HepG2 (cell line): ENCODE data around the gene MIA2. TPM values are rescaled to one million over a fixed set of nuclear protein-coding genes. Genes with fewer than 3 reads are reported as not detected.

Experiments used
- ATAC-seq: fragments of 200-7000 bp; cut with Tn5 transposase; 3 replicates; pipeline ENCODE4 v1.9.1; 2020; ENCODE audit warnings: mild to moderate bottlenecking, moderate library complexity
- BruUV-seq: library from RNA; stranded (reverse); fragments of 400-500 nt; replicated peaks from 2 replicates; lab custom pipeline; 2021; lab: Mats Ljungman, UMichigan
- CTCF ChIA-PET: fragments of 300-600 bp; formaldehyde crosslinking; extraction: SDS; loops from one replicate; lab custom pipeline; 2021; ENCODE audit warnings: low total read pairs, inconsistent platforms, low intra/inter-chr PET ratio; lab: Yijun Ruan, JAX
- POLR2A ChIA-PET: fragments of 350-600 bp; sonication (Branson Sonifier 250); formaldehyde crosslinking; loops from one replicate; lab custom pipeline; 2020; ENCODE audit warnings: antibody characterized with exemption, inconsistent platforms; lab: Yijun Ruan, JAX
- DNase-seq: peaks from one replicate; pipeline ENCODE4 v3.0.0-alpha.2; 2015; ENCODE audit warnings: low spot score
- FAIRE-seq: peaks from 3 replicates; lab custom pipeline; 2011; peaks lifted over from hg19 to GRCh38; lab: Jason Lieb, UNC
- H2AFZ ChIP-seq: one replicate; pipeline ENCODE4 v1.6.1; 2011; ENCODE audit warnings: low read length, inconsistent platforms
- H3K27ac ChIP-seq: fragments of 300-600 bp; 3 replicates; pipeline ENCODE4 v1.8.0; 2011; ENCODE audit warnings: mixed run types, mild to moderate bottlenecking, mixed read lengths, low read length, inconsistent platforms; ENCODE audit not compliant: insufficient read depth; ENCODE audit errors: extremely low read length
- H3K27me3 ChIP-seq, 2 experiments: fragments of 200-600 bp in 1 of 2; 2 replicates in 1 of 2; 3 replicates in 1 of 2; pipeline versions ENCODE4 v1.6.0 to v1.8.0; 2011; ENCODE audit warnings: low read length in 2 of 2, mild to moderate bottlenecking in 2 of 2, moderate library complexity in 2 of 2, inconsistent platforms in 1 of 2; ENCODE audit not compliant: insufficient read depth in 2 of 2, control insufficient read depth in 1 of 2
- H3K36me3 ChIP-seq, 2 experiments: fragments of 200-600 bp in 1 of 2; replicated peaks in 1 of 2; 2 replicates in 1 of 2; 3 replicates in 1 of 2; pipeline versions ENCODE4 v1.5.1 to v1.8.0; 2011; ENCODE audit warnings: low read length in 2 of 2, inconsistent platforms in 1 of 2; ENCODE audit not compliant: insufficient read depth in 2 of 2, control insufficient read depth in 1 of 2
- H3K4me1 ChIP-seq: 2 replicates; pipeline ENCODE4 v1.5.1; 2012; ENCODE audit warnings: low read length, inconsistent platforms; ENCODE audit not compliant: insufficient read depth
- H3K4me2 ChIP-seq: 2 replicates; pipeline ENCODE4 v1.6.0; 2011; ENCODE audit warnings: low read depth, low read length, inconsistent platforms
- H3K4me3 ChIP-seq, 3 experiments: fragments of 200-600 bp in 1 of 3; sonication (generic), shearing (Covaris generic) in 1 of 3; replicated peaks in 1 of 3; 2 replicates each; pipeline ENCODE4 v1.5.1; 2011 to 2016; ENCODE audit warnings: low read length in 3 of 3, inconsistent platforms in 2 of 3, low read depth in 2 of 3, mild to moderate bottlenecking in 2 of 3, control low read depth in 1 of 3, mixed read lengths in 1 of 3; ENCODE audit not compliant: insufficient read depth in 1 of 3
- H3K79me2 ChIP-seq: one replicate; pipeline ENCODE4 v1.6.1; 2011; ENCODE audit warnings: low read length, inconsistent platforms; ENCODE audit not compliant: insufficient read depth
- H3K9ac ChIP-seq: 2 replicates; pipeline ENCODE4 v1.6.0; 2011; ENCODE audit warnings: mild to moderate bottlenecking, low read depth, low read length, inconsistent platforms; ENCODE audit not compliant: insufficient read depth
- H3K9me3 ChIP-seq: 2 replicates; pipeline ENCODE4 v1.5.1; 2012; ENCODE audit warnings: mild to moderate bottlenecking, low read length
- H4K20me1 ChIP-seq: 2 replicates; pipeline ENCODE4 v1.6.0; 2011; ENCODE audit warnings: inconsistent platforms, mild to moderate bottlenecking, low read length, moderate library complexity; ENCODE audit not compliant: insufficient read depth
- NCOA2 ChIP-seq: sonication (generic); formaldehyde crosslinking; IDR thresholded peaks from 2 replicates; pipeline ENCODE4 v1.8.0; 2022; ENCODE audit warnings: inconsistent platforms
- NRL ChIP-seq: sonication (generic); formaldehyde crosslinking; IDR thresholded peaks from 2 replicates; pipeline ENCODE4 v1.5.0; 2020; ENCODE audit warnings: missing genetic modification reagents, mild to moderate bottlenecking, moderate library complexity, borderline replicate concordance
- ZBTB1 ChIP-seq: sonication (generic); formaldehyde crosslinking; IDR thresholded peaks from 2 replicates; pipeline ENCODE4 v1.4.0; 2020; ENCODE audit warnings: missing genetic modification reagents, borderline replicate concordance
- ZBTB34 ChIP-seq: sonication (generic); formaldehyde crosslinking; IDR thresholded peaks from 2 replicates; pipeline ENCODE4 v1.8.0; 2022; ENCODE audit warnings: mild to moderate bottlenecking, missing genetic modification reagents
- ZNF33A ChIP-seq: sonication (generic); formaldehyde crosslinking; IDR thresholded peaks from 2 replicates; pipeline ENCODE4 v1.5.1; 2020; ENCODE audit warnings: missing genetic modification reagents, mild to moderate bottlenecking, moderate library complexity, borderline replicate concordance
- ZNF510 ChIP-seq: sonication (generic); formaldehyde crosslinking; IDR thresholded peaks from 2 replicates; pipeline ENCODE4 v1.4.0; 2020; ENCODE audit warnings: low read depth, mild to moderate bottlenecking, missing genetic modification reagents
- ZNF543 ChIP-seq: sonication (generic); formaldehyde crosslinking; IDR thresholded peaks from 2 replicates; pipeline ENCODE4 v1.4.0; 2020; ENCODE audit warnings: mild to moderate bottlenecking, missing genetic modification reagents
- ZNF790 ChIP-seq: sonication (generic); formaldehyde crosslinking; IDR thresholded peaks from 2 replicates; pipeline ENCODE4 v1.8.0; 2022; ENCODE audit warnings: missing genetic modification reagents, mild to moderate bottlenecking, borderline replicate concordance
- ZUFSP ChIP-seq: sonication (generic); formaldehyde crosslinking; IDR thresholded peaks from 2 replicates; pipeline ENCODE4 v1.9.0; 2021; ENCODE audit warnings: missing genetic modification reagents, mild to moderate bottlenecking, borderline replicate concordance
- WGBS: methylation state at CpG from one replicate; pipeline ENCODE4 v1.1.6; 2017; ENCODE audit warnings: low lambda C conversion rate; 5-methylcytosine and 5-hydroxymethylcytosine counted together
- in situ Hi-C: cut with HindIII; loops from 2 replicates; pipeline ENCODE4 v1.10.0; 2017; ENCODE audit warnings: low pct_unique_long_range_greater_than_20kb; ENCODE audit not compliant: extremely low pct_ligation_motif_present
- intact Hi-C: fragments of 100-400 bp; cut with micrococcal nuclease; formaldehyde crosslinking; loops from one replicate; pipeline ENCODE4 v1.10.0; 2022; ENCODE audit not compliant: unreplicated experiment
- polyA plus RNA-seq, 8 experiments: library from polyadenylated mRNA; depleted of rRNA in 3 of 8; stranded (reverse) in 7 of 8; unstranded in 1 of 8; fragments of >200 nt; fragmentation: Illumina TruSeq in 4 of 8; extraction: Trizol in 4 of 8; gene quantifications; 2 replicates each; pipeline versions ENCODE4 v1.2.1 to v1.2.3, GENCODE V29; 2011 to 2016; ENCODE audit warnings: low read depth in 4 of 8, missing spikeins in 1 of 8, mixed read lengths in 1 of 8; ENCODE audit not compliant: insufficient read depth in 1 of 8
- total RNA-seq, 5 experiments: library from RNA; depleted of rRNA; stranded (reverse); fragments of >200 nt; fragmentation: Illumina TruSeq; extraction: Trizol; gene quantifications; 2 replicates each; pipeline ENCODE4 v1.2.3, GENCODE V29; 2016; ENCODE audit warnings: low read depth in 1 of 5
- TF ChIP-seq, protein P1 (sequence below): sonication (generic); formaldehyde crosslinking; IDR thresholded peaks from 2 replicates; pipeline ENCODE4 v1.4.0; 2020; ENCODE audit warnings: mild to moderate bottlenecking, missing genetic modification reagents, borderline replicate concordance

Gene MIA2
- total and polyA plus RNA-seq, 2 of the 13 experiments (the other 11 are each of a cell fraction or from before 2014, with no cell fraction given) = 134 to 158 TPM

GRCh38 chr14:39318574-39318973 lies 84.9 kb downstream of the MIA2 start:
- DNase-seq = no peak
- ATAC-seq = no peak
- 0 out of 2 replicates have a peak, but pooled peaks have one; percentile 15 for TF ChIP-seq NCOA2 (CRISPR knock-in tag)
- TF ChIP-seq ZBTB34 (CRISPR knock-in tag) = no peak
- TF ChIP-seq, all 625 proteins: peak for 1
- H3K27ac ChIP-seq = no peak overlapping the region
- in situ Hi-C loops (no loop called here), intact Hi-C loops (no loop called here)
- H3K36me3 ChIP-seq = peaks cover 25 to 70% of the 10 kb centered on the region in 2 experiments
- H3K4me3 ChIP-seq = no peak overlapping the region
- no peak overlapping the region for H3K9ac ChIP-seq
- H2AFZ ChIP-seq = no peak overlapping the region
- ChIA-PET CTCF (no interaction called here), POLR2A (interaction anchor here (1.0 to 1.9 kb wide), 3 partner anchors 86 to 148 kb away, joined by 3 to 6 read pairs (median 3); partner anchors contain the start of genes FBXO33 and TRAPPC6B)
- FAIRE-seq = no peak
- WGBS = 95% methylated on average over 2 of the region's 2 CpGs
- H4K20me1 ChIP-seq = no peaks in the 10 kb centered on the region
- no peak overlapping the region for H3K4me2 ChIP-seq
- BruUV-seq = no TSS peak
- no peaks in the 10 kb centered on the region for H3K9me3 ChIP-seq
- no peaks in the 10 kb centered on the region for H3K27me3 ChIP-seq
- H3K79me2 ChIP-seq = no peaks in the 10 kb centered on the region
- peaks cover 14% of the 10 kb centered on the region for H3K4me1 ChIP-seq

DNA sequence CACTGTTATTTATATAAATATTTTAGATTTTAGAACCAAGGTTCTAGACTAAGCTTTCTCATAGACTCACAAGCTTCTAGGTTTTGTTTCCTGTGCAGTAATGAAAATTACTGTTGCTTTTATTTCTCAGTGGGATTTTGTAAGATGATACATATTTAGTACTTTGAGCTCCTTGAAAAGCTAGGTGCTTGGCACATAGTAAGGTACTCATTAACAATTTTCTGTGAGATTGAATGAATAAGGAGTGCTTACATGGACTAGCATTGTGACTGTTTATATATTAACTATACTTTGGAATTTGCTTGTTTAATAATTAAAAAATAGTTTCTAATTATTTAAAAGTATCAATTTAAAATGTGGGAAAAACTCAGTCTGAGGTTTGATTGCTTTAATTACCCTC lies 85.7 kb downstream of the MIA2 start:
- Histone ChIP-seq H3K4me1 (peaks cover 14% of the 10 kb centered on the region), H3K36me3 (peaks cover 24 to 70% of the 10 kb centered on the region in 2 experiments), H3K4me2 (no peak overlapping the region), H3K27ac (no peak overlapping the region), H3K79me2 (no peaks in the 10 kb centered on the region), H3K9me3 (no peaks in the 10 kb centered on the region), H2AFZ (no peak overlapping the region), H3K9ac (no peak overlapping the region), H3K4me3 (no peak overlapping the region), H4K20me1 (no peaks in the 10 kb centered on the region), H3K27me3 (no peaks in the 10 kb centered on the region)
- POLR2A ChIA-PET = interaction anchor here (1.0 to 1.9 kb wide), 3 partner anchors 87 to 149 kb away, joined by 3 to 6 read pairs (median 3); partner anchors contain the start of genes FBXO33 and TRAPPC6B
- in situ Hi-C loops (no loop called here), intact Hi-C loops (no loop called here)
- BruUV-seq = no TSS peak
- CTCF ChIA-PET = no interaction called here
- DNase-seq (no peak), FAIRE-seq (no peak), ATAC-seq (no peak)
- TF ChIP-seq ZNF33A (CRISPR knock-in tag) (no peak), ZBTB1 (CRISPR knock-in tag) (no peak), ZUFSP (CRISPR knock-in tag) (no peak), NRL (CRISPR knock-in tag) (no peak), ZNF510 (CRISPR knock-in tag) (no peak), ZNF790 (CRISPR knock-in tag) (no peak), ZNF543 (CRISPR knock-in tag) (no peak)
- TF ChIP-seq, protein P1, sequence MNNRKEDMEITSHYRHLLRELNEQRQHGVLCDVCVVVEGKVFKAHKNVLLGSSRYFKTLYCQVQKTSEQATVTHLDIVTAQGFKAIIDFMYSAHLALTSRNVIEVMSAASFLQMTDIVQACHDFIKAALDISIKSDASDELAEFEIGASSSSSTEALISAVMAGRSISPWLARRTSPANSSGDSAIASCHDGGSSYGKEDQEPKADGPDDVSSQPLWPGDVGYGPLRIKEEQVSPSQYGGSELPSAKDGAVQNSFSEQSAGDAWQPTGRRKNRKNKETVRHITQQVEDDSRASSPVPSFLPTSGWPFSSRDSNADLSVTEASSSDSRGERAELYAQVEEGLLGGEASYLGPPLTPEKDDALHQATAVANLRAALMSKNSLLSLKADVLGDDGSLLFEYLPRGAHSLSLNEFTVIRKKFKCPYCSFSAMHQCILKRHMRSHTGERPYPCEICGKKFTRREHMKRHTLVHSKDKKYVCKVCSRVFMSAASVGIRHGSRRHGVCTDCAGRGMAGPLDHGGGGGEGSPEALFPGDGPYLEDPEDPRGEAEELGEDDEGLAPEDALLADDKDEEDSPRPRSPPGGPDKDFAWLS (CRISPR knock-in tag) = no peak
